SK-N-SH (cell line): ENCODE results near the gene NEK10. TPM values are rescaled to one million over a fixed set of nuclear protein-coding genes. Genes with fewer than 3 reads are reported as not detected.

ENCODE experiments used
- CTCF ChIA-PET: fragments of 300-600, 350-600 bp; formaldehyde crosslinking; extraction: SDS; loops from one replicate; lab custom pipeline; 2021; lab: Yijun Ruan, JAX
- POLR2A ChIA-PET: fragments of 350-600 bp; sonication (Branson Sonifier 250); formaldehyde crosslinking; extraction: SDS; loops from one replicate; lab custom pipeline; 2020; ENCODE audit warnings: antibody characterized with exemption, inconsistent platforms; lab: Yijun Ruan, JAX
- DNase-seq: peaks from one replicate; pipeline ENCODE4 v3.0.0; 2012
- H2AFZ ChIP-seq: fragments of 200-600 bp; sonication (generic); 2 replicates; pipeline ENCODE4 v1.8.1; 2016; ENCODE audit warnings: antibody characterized with exemption, mild to moderate bottlenecking, low read depth
- H3F3A ChIP-seq: fragments of 200-600 bp; sonication (generic); replicated peaks from 2 replicates; pipeline ENCODE3; 2016; ENCODE audit warnings: antibody characterized with exemption, mild to moderate bottlenecking; ENCODE audit not compliant: insufficient read depth
- H3K27ac ChIP-seq, 2 experiments: fragments of 200-500 bp in 1 of 2; fragments of 200-600 bp in 1 of 2; sonication (Bioruptor generic) in 1 of 2; sonication (generic), shearing (Covaris generic) in 1 of 2; 2 replicates each; pipeline versions ENCODE4 v1.5.1 to v1.6.1; 2014 to 2016; ENCODE audit warnings: low read depth in 2 of 2, inconsistent platforms in 1 of 2, low read length in 1 of 2, mild to moderate bottlenecking in 1 of 2, mixed read lengths in 1 of 2
- H3K27me3 ChIP-seq: fragments of 200-600 bp; sonication (generic), shearing (Covaris generic); 2 replicates; pipeline ENCODE4 v1.6.1; 2016; ENCODE audit warnings: mixed run types; ENCODE audit not compliant: insufficient read depth
- H3K36me3 ChIP-seq, 2 experiments: fragments of 200-500 bp in 1 of 2; fragments of 200-600 bp in 1 of 2; sonication (Bioruptor generic) in 1 of 2; sonication (generic) in 1 of 2; replicated peaks in 1 of 2; 2 replicates each; pipeline versions ENCODE3 to v1.5.1; 2014 to 2016; ENCODE audit warnings: low read length in 1 of 2, mild to moderate bottlenecking in 1 of 2; ENCODE audit not compliant: insufficient read depth in 2 of 2, control insufficient read depth in 1 of 2
- H3K4me1 ChIP-seq, 2 experiments: fragments of 200-500 bp in 1 of 2; fragments of 200-600 bp in 1 of 2; sonication (Bioruptor generic) in 1 of 2; sonication (generic), shearing (Covaris generic) in 1 of 2; 2 replicates each; pipeline versions ENCODE4 v1.5.1 to v1.6.1; 2014 to 2016; ENCODE audit warnings: low read depth in 1 of 2, low read length in 1 of 2, mixed run types in 1 of 2; ENCODE audit not compliant: insufficient read depth in 2 of 2, control insufficient read depth in 1 of 2
- H3K4me2 ChIP-seq: fragments of 200-600 bp; sonication (generic), shearing (Covaris generic); 2 replicates; pipeline ENCODE4 v1.6.1; 2017; ENCODE audit warnings: mixed run types
- H3K4me3 ChIP-seq, 2 experiments: fragments of 200-500 bp in 1 of 2; fragments of 200-600 bp in 1 of 2; sonication (Bioruptor generic) in 1 of 2; sonication (generic), shearing (Covaris generic) in 1 of 2; 2 replicates each; pipeline versions ENCODE4 v1.5.1 to v1.8.1; 2014 to 2016; ENCODE audit warnings: low read depth in 2 of 2, inconsistent platforms in 1 of 2, low read length in 1 of 2, mild to moderate bottlenecking in 1 of 2, mixed read lengths in 1 of 2, moderate library complexity in 1 of 2
- H3K79me2 ChIP-seq: fragments of 200-600 bp; sonication (generic); 2 replicates; pipeline ENCODE4 v1.8.1; 2017; ENCODE audit warnings: mild to moderate bottlenecking; ENCODE audit not compliant: insufficient read depth
- H3K9ac ChIP-seq: fragments of 200-600 bp; sonication (generic); 2 replicates; pipeline ENCODE4 v1.6.1; 2017; ENCODE audit warnings: mixed run types
- H3K9me2 ChIP-seq: fragments of 200-600 bp; sonication (generic); 2 replicates; pipeline ENCODE4 v1.6.1; 2017; ENCODE audit warnings: mixed run types
- H3K9me3 ChIP-seq: fragments of 200-600 bp; sonication (generic); 2 replicates; pipeline ENCODE4 v1.6.1; 2017; ENCODE audit warnings: mixed run types, mild to moderate bottlenecking, moderate library complexity
- H4K20me1 ChIP-seq: fragments of 200-600 bp; sonication (generic); 2 replicates; pipeline ENCODE4 v1.6.1; 2017; ENCODE audit warnings: mild to moderate bottlenecking, mixed run types; ENCODE audit not compliant: insufficient read depth
- EZH2phosphoT487 ChIP-seq: fragments of 200-600 bp; sonication (generic); IDR thresholded peaks from 2 replicates; pipeline ENCODE4 v1.6.1; 2017; ENCODE audit warnings: low read depth, mixed run types, mild to moderate bottlenecking, antibody characterized with exemption, moderate library complexity, borderline replicate concordance
- FOXJ3 ChIP-seq: sonication (generic); formaldehyde crosslinking; IDR thresholded peaks from 2 replicates; pipeline ENCODE4 v1.5.1; 2020; ENCODE audit warnings: mild to moderate bottlenecking, missing genetic modification reagents
- FOXM1 ChIP-seq: IDR thresholded peaks from 2 replicates; pipeline ENCODE4 v1.4.0; 2012; ENCODE audit warnings: low read depth, mild to moderate bottlenecking
- MEF2A ChIP-seq: IDR thresholded peaks from 2 replicates; pipeline ENCODE4 v1.4.0; 2012; ENCODE audit warnings: low read depth, borderline replicate concordance
- MXI1 ChIP-seq: IDR thresholded peaks from 2 replicates; pipeline ENCODE4 v1.6.1; 2012; ENCODE audit warnings: mild to moderate bottlenecking, low read depth, low read length, improper control_type of control experiment
- POLR2AphosphoS5 ChIP-seq: IDR thresholded peaks from 2 replicates; pipeline ENCODE4 v1.6.1; 2012; ENCODE audit warnings: low read depth, low read length
- SIN3A ChIP-seq: IDR thresholded peaks from 2 replicates; pipeline ENCODE4 v1.6.1; 2012; ENCODE audit warnings: low read depth, mild to moderate bottlenecking, low read length, moderate library complexity, borderline replicate concordance
- SMC3 ChIP-seq: IDR thresholded peaks from 2 replicates; pipeline ENCODE4 v1.6.1; 2012; ENCODE audit warnings: low read depth, low read length, improper control_type of control experiment
- TEAD4 ChIP-seq: IDR thresholded peaks from 2 replicates; pipeline ENCODE4 v1.4.0; 2012; ENCODE audit warnings: mild to moderate bottlenecking, borderline replicate concordance; ENCODE audit not compliant: insufficient read depth
- YY1 ChIP-seq: IDR thresholded peaks from 2 replicates; pipeline ENCODE4 v1.4.0; 2012; ENCODE audit warnings: low read depth, mild to moderate bottlenecking
- WGBS: methylation state at CpG from one replicate; pipeline ENCODE4 v1.1.6; 2017; ENCODE audit warnings: low lambda C conversion rate; 5-methylcytosine and 5-hydroxymethylcytosine counted together
- polyA plus RNA-seq, 3 experiments: library from polyadenylated mRNA; depleted of rRNA; stranded (reverse); fragments of >200 nt; gene quantifications; 2 replicates each; pipeline ENCODE4 v1.2.3, GENCODE V29; 2012
- TF ChIP-seq, protein P1 (sequence below): fragments of 150-350 bp; IDR thresholded peaks from 2 replicates; pipeline ENCODE4 v1.6.1; 2017; ENCODE audit warnings: antibody characterized with exemption, low read length, low read depth, borderline replicate concordance
- TF ChIP-seq, protein P2 (sequence below): IDR thresholded peaks from 2 replicates; pipeline ENCODE4 v1.6.1; 2012; ENCODE audit warnings: mild to moderate bottlenecking, low read depth, low read length, moderate library complexity
- TF ChIP-seq, protein P3 (sequence below): IDR thresholded peaks from 2 replicates; pipeline ENCODE4 v1.4.0; 2012; ENCODE audit warnings: low read depth, borderline replicate concordance
- TF ChIP-seq, protein P4 (sequence below): fragments of 150-350 bp; IDR thresholded peaks from 2 replicates; pipeline ENCODE4 v1.6.1; 2016; ENCODE audit warnings: mild to moderate bottlenecking, low read depth, low read length
- TF ChIP-seq, protein P5 (sequence below): IDR thresholded peaks from 2 replicates; pipeline ENCODE4; 2012

Gene NEK10
- polyA plus RNA-seq, 1 of the 3 experiments (the other 2 are of a cell fraction): 1.0 TPM

DNA sequence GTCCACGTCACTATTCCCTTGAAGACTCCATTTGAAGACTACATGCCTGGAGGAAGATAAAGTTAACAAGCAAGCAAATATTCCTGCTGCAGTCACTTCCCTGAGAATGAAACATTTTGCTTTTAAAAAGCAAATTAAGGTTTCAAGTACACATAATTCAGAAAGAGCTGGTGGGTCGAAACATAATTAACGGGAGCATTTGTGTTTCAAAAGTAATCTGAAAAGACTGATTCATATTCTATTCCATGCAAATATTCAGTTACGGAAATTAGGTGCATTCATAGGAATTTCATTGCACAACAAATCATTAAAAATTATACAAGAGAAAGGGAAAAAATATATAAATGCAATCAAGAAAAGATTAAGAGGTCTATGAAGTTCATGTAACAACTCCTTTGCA is 260.9 kb downstream of the NEK10 start (continued):
- TF ChIP-seq, protein P1, sequence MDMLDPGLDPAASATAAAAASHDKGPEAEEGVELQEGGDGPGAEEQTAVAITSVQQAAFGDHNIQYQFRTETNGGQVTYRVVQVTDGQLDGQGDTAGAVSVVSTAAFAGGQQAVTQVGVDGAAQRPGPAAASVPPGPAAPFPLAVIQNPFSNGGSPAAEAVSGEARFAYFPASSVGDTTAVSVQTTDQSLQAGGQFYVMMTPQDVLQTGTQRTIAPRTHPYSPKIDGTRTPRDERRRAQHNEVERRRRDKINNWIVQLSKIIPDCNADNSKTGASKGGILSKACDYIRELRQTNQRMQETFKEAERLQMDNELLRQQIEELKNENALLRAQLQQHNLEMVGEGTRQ: no peak
- no peak for TF ChIP-seq MXI1
- no peak for TF ChIP-seq SMC3

DNA sequence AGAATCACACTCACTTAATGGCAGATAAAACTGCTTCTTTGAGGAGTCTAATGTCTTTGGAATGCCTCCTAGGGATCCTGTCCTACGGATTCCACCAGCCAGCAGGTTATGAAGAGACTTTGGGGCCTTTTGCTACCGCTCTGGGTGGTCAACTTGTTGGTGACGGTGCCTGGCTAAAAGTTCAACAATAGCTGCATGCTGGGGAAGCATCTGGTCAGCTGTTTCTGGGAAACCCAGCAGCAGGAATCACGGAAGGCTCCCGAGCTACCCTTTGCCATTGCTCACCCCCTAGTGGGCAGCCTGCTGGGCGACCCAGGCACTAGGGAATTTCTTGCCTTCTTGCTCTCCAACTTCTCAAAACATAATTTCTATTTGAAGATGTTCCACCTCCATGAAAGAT is 263.3 kb downstream of the NEK10 start:
- CTCF ChIA-PET: interaction anchor here (1.0 to 1.7 kb wide), 2 partner anchors 13 to 28 kb away, joined by 4 read pairs; no protein-coding TSS in a partner anchor
- H3F3A ChIP-seq: no peaks in the 10 kb centered on the region

More for the DNA sequence above, 263.3 kb downstream of the NEK10 start:
- Histone ChIP-seq H3K36me3 (no peaks in the 10 kb centered on the region), H3K9me3 (no peaks in the 10 kb centered on the region), H3K4me1 (no peaks in the 10 kb centered on the region), H4K20me1 (no peaks in the 10 kb centered on the region), H3K9me2 (no peaks in the 10 kb centered on the region), H3K9ac (no peak overlapping the region), H3K79me2 (no peaks in the 10 kb centered on the region), H3K27ac (no peak overlapping the region), H3K4me3 (no peak overlapping the region), H3K27me3 (no peaks in the 10 kb centered on the region), H3K4me2 (no peak overlapping the region), H2AFZ (no peak overlapping the region)
- no peak for DNase-seq
- WGBS: 26% methylated on average over 6 of the region's 6 CpGs
- POLR2A ChIA-PET: no interaction called here
- TF ChIP-seq SIN3A (no peak), TEAD4 (no peak), POLR2AphosphoS5 (no peak), MXI1 (no peak), EZH2phosphoT487 (no peak), MEF2A (no peak), FOXM1 (no peak), FOXJ3 (CRISPR knock-in tag) (no peak), YY1 (no peak)
- TF ChIP-seq, protein P2, sequence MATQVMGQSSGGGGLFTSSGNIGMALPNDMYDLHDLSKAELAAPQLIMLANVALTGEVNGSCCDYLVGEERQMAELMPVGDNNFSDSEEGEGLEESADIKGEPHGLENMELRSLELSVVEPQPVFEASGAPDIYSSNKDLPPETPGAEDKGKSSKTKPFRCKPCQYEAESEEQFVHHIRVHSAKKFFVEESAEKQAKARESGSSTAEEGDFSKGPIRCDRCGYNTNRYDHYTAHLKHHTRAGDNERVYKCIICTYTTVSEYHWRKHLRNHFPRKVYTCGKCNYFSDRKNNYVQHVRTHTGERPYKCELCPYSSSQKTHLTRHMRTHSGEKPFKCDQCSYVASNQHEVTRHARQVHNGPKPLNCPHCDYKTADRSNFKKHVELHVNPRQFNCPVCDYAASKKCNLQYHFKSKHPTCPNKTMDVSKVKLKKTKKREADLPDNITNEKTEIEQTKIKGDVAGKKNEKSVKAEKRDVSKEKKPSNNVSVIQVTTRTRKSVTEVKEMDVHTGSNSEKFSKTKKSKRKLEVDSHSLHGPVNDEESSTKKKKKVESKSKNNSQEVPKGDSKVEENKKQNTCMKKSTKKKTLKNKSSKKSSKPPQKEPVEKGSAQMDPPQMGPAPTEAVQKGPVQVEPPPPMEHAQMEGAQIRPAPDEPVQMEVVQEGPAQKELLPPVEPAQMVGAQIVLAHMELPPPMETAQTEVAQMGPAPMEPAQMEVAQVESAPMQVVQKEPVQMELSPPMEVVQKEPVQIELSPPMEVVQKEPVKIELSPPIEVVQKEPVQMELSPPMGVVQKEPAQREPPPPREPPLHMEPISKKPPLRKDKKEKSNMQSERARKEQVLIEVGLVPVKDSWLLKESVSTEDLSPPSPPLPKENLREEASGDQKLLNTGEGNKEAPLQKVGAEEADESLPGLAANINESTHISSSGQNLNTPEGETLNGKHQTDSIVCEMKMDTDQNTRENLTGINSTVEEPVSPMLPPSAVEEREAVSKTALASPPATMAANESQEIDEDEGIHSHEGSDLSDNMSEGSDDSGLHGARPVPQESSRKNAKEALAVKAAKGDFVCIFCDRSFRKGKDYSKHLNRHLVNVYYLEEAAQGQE: no peak
- TF ChIP-seq, protein P3, sequence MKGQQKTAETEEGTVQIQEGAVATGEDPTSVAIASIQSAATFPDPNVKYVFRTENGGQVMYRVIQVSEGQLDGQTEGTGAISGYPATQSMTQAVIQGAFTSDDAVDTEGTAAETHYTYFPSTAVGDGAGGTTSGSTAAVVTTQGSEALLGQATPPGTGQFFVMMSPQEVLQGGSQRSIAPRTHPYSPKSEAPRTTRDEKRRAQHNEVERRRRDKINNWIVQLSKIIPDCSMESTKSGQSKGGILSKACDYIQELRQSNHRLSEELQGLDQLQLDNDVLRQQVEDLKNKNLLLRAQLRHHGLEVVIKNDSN: no peak
- TF ChIP-seq, protein P1: no peak
- TF ChIP-seq, protein P4, sequence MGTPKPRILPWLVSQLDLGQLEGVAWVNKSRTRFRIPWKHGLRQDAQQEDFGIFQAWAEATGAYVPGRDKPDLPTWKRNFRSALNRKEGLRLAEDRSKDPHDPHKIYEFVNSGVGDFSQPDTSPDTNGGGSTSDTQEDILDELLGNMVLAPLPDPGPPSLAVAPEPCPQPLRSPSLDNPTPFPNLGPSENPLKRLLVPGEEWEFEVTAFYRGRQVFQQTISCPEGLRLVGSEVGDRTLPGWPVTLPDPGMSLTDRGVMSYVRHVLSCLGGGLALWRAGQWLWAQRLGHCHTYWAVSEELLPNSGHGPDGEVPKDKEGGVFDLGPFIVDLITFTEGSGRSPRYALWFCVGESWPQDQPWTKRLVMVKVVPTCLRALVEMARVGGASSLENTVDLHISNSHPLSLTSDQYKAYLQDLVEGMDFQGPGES: no peak
- TF ChIP-seq, protein P5, sequence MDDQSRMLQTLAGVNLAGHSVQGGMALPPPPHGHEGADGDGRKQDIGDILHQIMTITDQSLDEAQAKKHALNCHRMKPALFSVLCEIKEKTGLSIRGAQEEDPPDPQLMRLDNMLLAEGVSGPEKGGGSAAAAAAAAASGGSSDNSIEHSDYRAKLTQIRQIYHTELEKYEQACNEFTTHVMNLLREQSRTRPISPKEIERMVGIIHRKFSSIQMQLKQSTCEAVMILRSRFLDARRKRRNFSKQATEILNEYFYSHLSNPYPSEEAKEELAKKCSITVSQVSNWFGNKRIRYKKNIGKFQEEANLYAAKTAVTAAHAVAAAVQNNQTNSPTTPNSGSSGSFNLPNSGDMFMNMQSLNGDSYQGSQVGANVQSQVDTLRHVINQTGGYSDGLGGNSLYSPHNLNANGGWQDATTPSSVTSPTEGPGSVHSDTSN: no peak
